IMR-90 (cell line): Measurements from ENCODE around the gene ZC3H4. TPM values are rescaled to one million over a fixed set of nuclear protein-coding genes. Genes with fewer than 3 reads are reported as not detected.
A peak's percentile ranks its signal among the peaks of the same experiment; 100 is the strongest.

Experiments used
- ATAC-seq: fragments of 200-7000 bp; cut with Tn5 transposase; 2 replicates; pipeline ENCODE4 v1.9.1; 2020; ENCODE audit warnings: low read depth, mild to moderate bottlenecking, moderate library complexity
- BruUV-seq: library from RNA; stranded (reverse); fragments of 400-500 nt; replicated peaks from 2 replicates; lab custom pipeline; 2021; lab: Mats Ljungman, UMichigan
- CTCF ChIA-PET: fragments of 300-600 bp; formaldehyde crosslinking; extraction: SDS; loops from one replicate; lab custom pipeline; 2021; ENCODE audit warnings: antibody characterized with exemption; lab: Yijun Ruan, JAX
- POLR2A ChIA-PET: fragments of 300-600 bp; sonication (Branson Sonifier 250); formaldehyde crosslinking; loops from one replicate; lab custom pipeline; 2022; ENCODE audit warnings: antibody characterized with exemption; ENCODE audit not compliant: unreplicated experiment; lab: Charles Lee
- DNase-seq: peaks from one replicate; pipeline ENCODE4 v3.0.0; 2013
- H2AFZ ChIP-seq: replicated peaks from 2 replicates; pipeline ENCODE3; 2013; ENCODE audit warnings: low read length, mild to moderate bottlenecking; ENCODE audit not compliant: poor library complexity
- H2AK5ac ChIP-seq: 2 replicates; pipeline ENCODE4 v1.6.1; 2013; ENCODE audit warnings: low read depth, low read length, inconsistent platforms
- H2AK9ac ChIP-seq: replicated peaks from 2 replicates; pipeline ENCODE3; 2013; ENCODE audit warnings: mild to moderate bottlenecking, low read depth, low read length, moderate library complexity; ENCODE audit not compliant: poor library complexity
- H2BK120ac ChIP-seq: 2 replicates; pipeline ENCODE4 v1.6.1; 2013; ENCODE audit warnings: low read depth, low read length, inconsistent platforms
- H2BK15ac ChIP-seq: 3 replicates; pipeline ENCODE4 v1.6.1; 2013; ENCODE audit warnings: low read depth, low read length, inconsistent platforms
- H2BK20ac ChIP-seq: 2 replicates; pipeline ENCODE4 v1.6.1; 2013; ENCODE audit warnings: low read depth, mild to moderate bottlenecking, inconsistent platforms, low read length, moderate library complexity
- H2BK5ac ChIP-seq: 2 replicates; pipeline ENCODE4 v1.6.1; 2013; ENCODE audit warnings: mild to moderate bottlenecking, low read depth, low read length, inconsistent platforms; ENCODE audit not compliant: poor library complexity, severe bottlenecking
- H3K14ac ChIP-seq: replicated peaks from 2 replicates; pipeline ENCODE4 v1.6.1; 2013; ENCODE audit warnings: low read depth, low read length, inconsistent platforms
- H3K18ac ChIP-seq: 2 replicates; pipeline ENCODE4 v1.6.1; 2013; ENCODE audit warnings: low read depth, low read length, control low read depth
- H3K23ac ChIP-seq: 2 replicates; pipeline ENCODE4 v1.6.1; 2013; ENCODE audit warnings: low read depth, low read length, inconsistent platforms
- H3K27ac ChIP-seq: 2 replicates; pipeline ENCODE4 v1.5.1; 2013; ENCODE audit warnings: mild to moderate bottlenecking, control low read depth, low read length; ENCODE audit not compliant: insufficient read depth
- H3K27me3 ChIP-seq: 2 replicates; pipeline ENCODE4 v1.6.1; 2013; ENCODE audit warnings: low read length; ENCODE audit not compliant: control insufficient read depth, insufficient read depth
- H3K36me3 ChIP-seq: 2 replicates; pipeline ENCODE4 v1.6.1; 2013; ENCODE audit warnings: low read length, mixed read lengths; ENCODE audit not compliant: control insufficient read depth, insufficient read depth
- H3K4ac ChIP-seq: 2 replicates; pipeline ENCODE4 v1.6.1; 2013; ENCODE audit warnings: low read depth, low read length, inconsistent platforms
- H3K4me1 ChIP-seq: 2 replicates; pipeline ENCODE4 v1.6.1; 2013; ENCODE audit warnings: low read length, mixed read lengths; ENCODE audit not compliant: control insufficient read depth, insufficient read depth
- H3K4me2 ChIP-seq: 2 replicates; pipeline ENCODE4 v1.6.1; 2013; ENCODE audit warnings: low read depth, mild to moderate bottlenecking, control low read depth, low read length, moderate library complexity
- H3K4me3 ChIP-seq: 2 replicates; pipeline ENCODE4 v1.5.1; 2013; ENCODE audit warnings: low read depth, mild to moderate bottlenecking, control low read depth, low read length, moderate library complexity; ENCODE audit not compliant: insufficient read depth
- H3K56ac ChIP-seq: 2 replicates; pipeline ENCODE4 v1.6.1; 2013; ENCODE audit warnings: low read length, inconsistent platforms; ENCODE audit not compliant: insufficient read depth; ENCODE audit errors: extremely low read depth
- H3K79me1 ChIP-seq, 2 experiments: 2 replicates each; pipeline ENCODE4 v1.6.1; 2013; ENCODE audit warnings: low read length in 2 of 2, inconsistent platforms in 1 of 2, low read depth in 1 of 2
- H3K9ac ChIP-seq: 2 replicates; pipeline ENCODE4 v1.6.1; 2013; ENCODE audit warnings: low read depth, low read length, control low read depth
- H3K9me1 ChIP-seq: 2 replicates; pipeline ENCODE4 v1.6.1; 2013; ENCODE audit warnings: low read length, inconsistent platforms; ENCODE audit not compliant: insufficient read depth
- H3K9me3 ChIP-seq: 2 replicates; pipeline ENCODE4 v1.6.1; 2013; ENCODE audit warnings: low read length; ENCODE audit not compliant: control insufficient read depth, insufficient read depth
- H4K20me1 ChIP-seq: 2 replicates; pipeline ENCODE4 v1.6.1; 2013; ENCODE audit warnings: low read length, inconsistent platforms; ENCODE audit not compliant: insufficient read depth
- H4K5ac ChIP-seq: 2 replicates; pipeline ENCODE4 v1.6.1; 2013; ENCODE audit warnings: mild to moderate bottlenecking, low read depth, low read length, control low read depth
- H4K8ac ChIP-seq, 2 experiments: 2 replicates each; pipeline ENCODE4 v1.6.1; 2013; ENCODE audit warnings: low read depth in 2 of 2, low read length in 2 of 2, control low read depth in 1 of 2, inconsistent platforms in 1 of 2
- H4K91ac ChIP-seq: 2 replicates; pipeline ENCODE4 v1.6.1; 2013; ENCODE audit warnings: low read depth, low read length, inconsistent platforms; ENCODE audit not compliant: insufficient read depth
- CHD1 ChIP-seq: IDR thresholded peaks from 2 replicates; pipeline ENCODE4 v1.6.1; 2012; ENCODE audit warnings: low read depth, low read length, improper control_type of control experiment
- MAFK ChIP-seq: IDR thresholded peaks from 2 replicates; pipeline ENCODE4 v1.6.1; 2012; ENCODE audit warnings: low read depth, low read length, improper control_type of control experiment
- MAZ ChIP-seq: IDR thresholded peaks from 2 replicates; pipeline ENCODE4 v1.6.1; 2012; ENCODE audit warnings: low read depth, mild to moderate bottlenecking, low read length, improper control_type of control experiment, moderate library complexity, borderline replicate concordance
- POLR2A ChIP-seq: IDR thresholded peaks from 2 replicates; pipeline ENCODE4 v1.6.1; 2012; ENCODE audit warnings: mild to moderate bottlenecking, low read depth, low read length
- RCOR1 ChIP-seq: IDR thresholded peaks from 2 replicates; pipeline ENCODE4 v1.6.1; 2012; ENCODE audit warnings: mild to moderate bottlenecking, low read length, improper control_type of control experiment; ENCODE audit not compliant: insufficient replicate concordance
- SMC3 ChIP-seq: fragments of 150-350 bp; IDR thresholded peaks from 2 replicates; pipeline ENCODE4 v1.6.1; 2016; ENCODE audit warnings: low read depth, mild to moderate bottlenecking, antibody characterized with exemption, low read length, moderate library complexity
- USF2 ChIP-seq: fragments of 150-350 bp; IDR thresholded peaks from 2 replicates; pipeline ENCODE4 v1.6.1; 2017; ENCODE audit warnings: mild to moderate bottlenecking, antibody characterized with exemption, low read length, low read depth
- WGBS, 2 experiments: methylation state at CpG; one replicate each; pipeline versions ENCODE4 v1.1.5 to v1.1.7; 2013; ENCODE audit warnings: missing lambda C conversion rate in 2 of 2; ENCODE audit not compliant: insufficient read length in 1 of 2; ENCODE audit errors: extremely low coverage in 2 of 2; 5-methylcytosine and 5-hydroxymethylcytosine counted together
- dilution Hi-C: fragments of 300-500 bp; cut with HindIII; formaldehyde crosslinking; loops from one replicate; pipeline ENCODE4 v1.14.3; 2018; ENCODE audit warnings: low sequenced_read_pairs; ENCODE audit not compliant: unreplicated experiment
- in situ Hi-C: fragments of 300-500 bp; cut with MboI; formaldehyde crosslinking; loops from 3 replicates; pipeline ENCODE4 v1.14.3; 2019; ENCODE audit warnings: low sequenced_read_pairs, inconsistent platforms, mixed read lengths
- intact Hi-C: fragments of 100-400 bp; cut with micrococcal nuclease; formaldehyde crosslinking; loops from 2 replicates; pipeline ENCODE4 v1.10.0; 2022
- polyA plus RNA-seq, 3 experiments: library from polyadenylated mRNA; depleted of rRNA; stranded (reverse); fragments of >200 nt; gene quantifications; 2 replicates each; pipeline ENCODE4 v1.2.3, GENCODE V29; 2012; ENCODE audit warnings: low replicate concordance in 1 of 3
- total RNA-seq: library from RNA; depleted of rRNA; stranded (reverse); fragments of >200 nt; gene quantifications from 2 replicates; pipeline ENCODE4 v1.2.3, GENCODE V29; 2012

The ZC3H4 gene
- total and polyA plus RNA-seq, 2 of the 4 experiments (the other 2 are of a cell fraction): 3.9 to 8.9 TPM

GRCh38 chr19:47158367-47158791, 44.8 kb upstream of the ZC3H4 start:
- peak overlapping the region; percentile 92 for H2BK5ac ChIP-seq
- peaks cover 12% of the 10 kb centered on the region for H3K9me1 ChIP-seq
- H3K4me2 ChIP-seq: no peak overlapping the region; the same call in 1 of the 2 replicates
- dilution Hi-C loops (no loop called here), in situ Hi-C loops (no loop called here), intact Hi-C loops (no loop called here)
- WGBS, 2 experiments: 100% methylated on average over 1 of the region's 8 CpGs; no CpG with 5 or more reads in 1 of the 2 experiments
- peak overlapping the region; percentile 37; the same call in 1 of the 3 replicates for H2BK15ac ChIP-seq
- H3K36me3 ChIP-seq: peaks cover 28% of the 10 kb centered on the region
- H3K9me3 ChIP-seq: no peaks in the 10 kb centered on the region
- H4K5ac ChIP-seq: peak overlapping the region; percentile 75
- H3K4me3 ChIP-seq: no peak overlapping the region
- POLR2A ChIA-PET: interaction anchor here (0.5 to 1.0 kb wide), 2 partner anchors 45 to 118 kb away, joined by 3 to 4 read pairs; partner anchors contain the start of gene ZC3H4
- peak overlapping the region; percentile 32 to 89; a peak in 3 of 4 replicates for H4K8ac ChIP-seq
- TF ChIP-seq SMC3: no peak
- no peak for TF ChIP-seq MAFK
- TF ChIP-seq USF2: no peak
- TF ChIP-seq RCOR1: no peak
- no peak for TF ChIP-seq POLR2A
- no peak for TF ChIP-seq CHD1
- no peak for TF ChIP-seq MAZ
- no peaks in the 10 kb centered on the region for H3K27me3 ChIP-seq
- peak overlapping the region; percentile 11 for H2AK9ac ChIP-seq
- peak overlapping the region; percentile 57 for H3K14ac ChIP-seq
- H3K9ac ChIP-seq: no peak overlapping the region
- H3K79me1 ChIP-seq: peaks cover 31 to 78% of the 10 kb centered on the region in 2 experiments
- H4K91ac ChIP-seq: peak overlapping the region; percentile 12
- H3K56ac ChIP-seq: no peak overlapping the region
- no peak for DNase-seq
- BruUV-seq: no TSS peak
- H3K18ac ChIP-seq: peak overlapping the region; percentile 93; the same call in 1 of the 2 replicates
- H3K4ac ChIP-seq: peak overlapping the region; percentile 62
- CTCF ChIA-PET: interaction anchor here (2.5 kb wide), 1 partner anchor 86 kb away, joined by 15 read pairs; no protein-coding TSS in a partner anchor
- peaks cover 15% of the 10 kb centered on the region; the same call in 1 of the 2 replicates for H4K20me1 ChIP-seq
- peak overlapping the region; percentile 72; the same call in 1 of the 2 replicates for H2AK5ac ChIP-seq
- peak overlapping the region; percentile 78; the same call in 1 of the 2 replicates for H3K27ac ChIP-seq
- H2BK20ac ChIP-seq: peak overlapping the region; percentile 11; the same call in 1 of the 2 replicates
- peaks cover 27% of the 10 kb centered on the region for H3K4me1 ChIP-seq
- peak overlapping the region; percentile 17; the same call in 1 of the 2 replicates for H2BK120ac ChIP-seq
- ATAC-seq: no peak
- peak overlapping the region; percentile 14; the same call in 1 of the 2 replicates for H3K23ac ChIP-seq
- peak overlapping the region; percentile 18 for H2AFZ ChIP-seq
